AG04449 (cell line): ENCODE results near the gene C2orf49.

Experiments
- CTCF ChIA-PET: fragments of 350-600 bp; formaldehyde crosslinking; extraction: SDS; loops from one replicate; lab custom pipeline; 2021; ENCODE audit warnings: antibody characterized with exemption; lab: Yijun Ruan, JAX
- POLR2A ChIA-PET: fragments of 400-600, 350-600 bp; formaldehyde crosslinking; extraction: SDS; loops from one replicate; lab custom pipeline; 2020; ENCODE audit warnings: antibody characterized with exemption, inconsistent platforms; lab: Yijun Ruan, JAX
- DNase-seq: peaks from one replicate; pipeline ENCODE4 v3.0.0-alpha.2; 2010; ENCODE audit warnings: low read depth, low spot score
- H3K4me3 ChIP-seq: 2 replicates; pipeline ENCODE4 v1.5.1; 2011; ENCODE audit warnings: low read depth, mild to moderate bottlenecking, control low read depth, low read length
- CTCF ChIP-seq: IDR thresholded peaks from one replicate; pipeline ENCODE4 v1.5.1; 2011; ENCODE audit warnings: mild to moderate bottlenecking, moderate library complexity, low read length, control low read depth, inconsistent platforms; ENCODE audit not compliant: insufficient read depth; ENCODE audit errors: missing control alignments

C2orf49 gene

GRCh38 chr2:105336786-105337121 lies 586 bp upstream of the C2orf49 start:
- peak overlapping the region; percentile 90 for H3K4me3 ChIP-seq
- no peak for DNase-seq
- POLR2A ChIA-PET: interaction anchor here (0.6 to 1.3 kb wide), 2 partner anchors 8 to 57 kb away, joined by 3 to 6 read pairs; no protein-coding TSS in a partner anchor
- TF ChIP-seq CTCF: no peak
- CTCF ChIA-PET: interaction anchor here (14.1 to 16.0 kb wide), 2 partner anchors 185 to 205 kb away, joined by 224 to 476 read pairs; no protein-coding TSS in a partner anchor

GRCh38 chr2:105338020-105338385 lies 663 bp downstream of the C2orf49 start:
- ChIA-PET CTCF (interaction anchor here (0.7 to 16.0 kb wide), 6 partner anchors 8 to 254 kb away, joined by 3 to 476 read pairs (median 4); no protein-coding TSS in a partner anchor), POLR2A (interaction anchor here (1.3 kb wide), 1 partner anchor 9 kb away, joined by 6 read pairs; no protein-coding TSS in a partner anchor)
- TF ChIP-seq CTCF: no peak
- peak overlapping the region; percentile 90 for H3K4me3 ChIP-seq
- DNase-seq: no peak

- H3K4me3 ChIP-seq: no peak overlapping the region
- ChIA-PET CTCF (interaction anchor here (0.8 to 16.0 kb wide), 4 partner anchors 9 to 202 kb away, joined by 3 to 476 read pairs (median 116); no protein-coding TSS in a partner anchor), POLR2A (no interaction called here)
- TF ChIP-seq CTCF: no peak
- no peak for DNase-seq
Observed at GRCh38 chr2:105339414-105339813, 2.1 kb downstream of the C2orf49 start.

- H3K4me3 ChIP-seq: no peak overlapping the region
- POLR2A ChIA-PET: no interaction called here
- CTCF ChIA-PET: interaction anchor here (0.8 to 16.0 kb wide), 31 partner anchors 11 to 563 kb away, joined by 3 to 476 read pairs (median 3); partner anchors contain the start of gene TGFBRAP1
- peak; percentile 15 for TF ChIP-seq CTCF
- no peak for DNase-seq
Observed at GRCh38 chr2:105344704-105345345, 7.5 kb downstream of the C2orf49 start.

GRCh38 chr2:105357122-105357521 lies 19.8 kb downstream of the C2orf49 start:
- no peak for TF ChIP-seq CTCF
- CTCF ChIA-PET: interaction anchor here (0.6 to 3.9 kb wide), 10 partner anchors 10 to 187 kb away, joined by 3 to 19 read pairs (median 4); partner anchors contain the start of gene FHL2
- H3K4me3 ChIP-seq: no peak overlapping the region
- POLR2A ChIA-PET: interaction anchor here (1.6 kb wide), 1 partner anchor 162 kb away, joined by 5 read pairs; no protein-coding TSS in a partner anchor
- no peak for DNase-seq

GRCh38 chr2:105358593-105358992 lies 21.3 kb downstream of the C2orf49 start:
- CTCF ChIA-PET: interaction anchor here (0.8 to 2.2 kb wide), 4 partner anchors 8 to 161 kb away, joined by 3 to 5 read pairs (median 4); partner anchors contain the start of gene FHL2
- POLR2A ChIA-PET: no interaction called here
- no peak overlapping the region for H3K4me3 ChIP-seq
- TF ChIP-seq CTCF: no peak
- no peak for DNase-seq
